ENCODE data around the gene TNRC18. TPM values are rescaled to one million over a fixed set of nuclear protein-coding genes. Genes with fewer than 3 reads are reported as not detected.

TNRC18 gene
- total RNA-seq, 1 donor from 2014 or later, result 118 TPM

GRCh38 chr7:5430612-5430947 lies 6.9 kb upstream of the TNRC18 start:
- peak overlapping the region; percentile 83 for H3K4me3 ChIP-seq

GRCh38 chr7:5429857-5430611 lies 6.4 kb upstream of the TNRC18 start:
- no peak for TF ChIP-seq CTCF (IDR thresholded peaks at IDR 0.05)
- Histone ChIP-seq H3K36me3 (no peaks in the 10 kb centered on the region), H3K4me1 (peaks cover 26% of the 10 kb centered on the region), H3K27me3 (no peaks in the 10 kb centered on the region), H3K27ac (peak overlapping the region; percentile 98), H3K9me3 (no peaks in the 10 kb centered on the region), H3K4me3 (peak overlapping the region; percentile 83)
- intact Hi-C loops (cut with DNase I), result no loop called here
- DNase-seq (no peak), ATAC-seq (peak; percentile 5)

More at GRCh38 chr7:5430612-5430947, 6.9 kb upstream of the TNRC18 start:
- DNase-seq (no peak), ATAC-seq (no peak)
- TF ChIP-seq CTCF (IDR thresholded peaks at IDR 0.05), result no peak
- peaks cover 26% of the 10 kb centered on the region for H3K4me1 ChIP-seq
- H3K36me3 ChIP-seq, result no peaks in the 10 kb centered on the region
- H3K9me3 ChIP-seq, result no peaks in the 10 kb centered on the region
- H3K27me3 ChIP-seq, result no peaks in the 10 kb centered on the region
- intact Hi-C loops (cut with DNase I), result no loop called here
- peak overlapping the region; percentile 51 for H3K27ac ChIP-seq

- no peak for TF ChIP-seq CTCF (IDR thresholded peaks at IDR 0.05)
- DNase-seq (peak; percentile 82), ATAC-seq (peak; percentile 9)
- Histone ChIP-seq H3K36me3 (no peaks in the 10 kb centered on the region), H3K4me3 (peak overlapping the region; percentile 83), H3K9me3 (no peaks in the 10 kb centered on the region), H3K27ac (peak overlapping the region; percentile 98), H3K27me3 (no peaks in the 10 kb centered on the region), H3K4me1 (peaks cover 26% of the 10 kb centered on the region)
- intact Hi-C loops (cut with DNase I), result no loop called here
Observed at GRCh38 chr7:5429253-5429856, 5.7 kb upstream of the TNRC18 start.

GRCh38 chr7:5428478-5429252 lies 5.0 kb upstream of the TNRC18 start:
- H3K4me3 ChIP-seq, result peak overlapping the region; percentile 83
- H3K36me3 ChIP-seq, result no peaks in the 10 kb centered on the region
- intact Hi-C loops (cut with DNase I), result no loop called here
- H3K27me3 ChIP-seq, result no peaks in the 10 kb centered on the region
- peak overlapping the region; percentile 98 for H3K27ac ChIP-seq
- H3K4me1 ChIP-seq, result peaks cover 26% of the 10 kb centered on the region
- DNase-seq (peak; percentile 79), ATAC-seq (no peak)
- H3K9me3 ChIP-seq, result no peaks in the 10 kb centered on the region
- peak; percentile 13 for TF ChIP-seq CTCF (IDR thresholded peaks at IDR 0.05)

GRCh38 chr7:5426226-5426475 lies 2.5 kb upstream of the TNRC18 start:
- DNase-seq, result no peak
- ATAC-seq, result no peak
- no peak for TF ChIP-seq CTCF (IDR thresholded peaks at IDR 0.05)
- H3K4me1 ChIP-seq, result peaks cover 26% of the 10 kb centered on the region
- no peaks in the 10 kb centered on the region for H3K36me3 ChIP-seq
- H3K9me3 ChIP-seq, result no peaks in the 10 kb centered on the region
- H3K4me3 ChIP-seq, result peak overlapping the region; percentile 83
- intact Hi-C loops (cut with DNase I), result no loop called here
- H3K27ac ChIP-seq, result peak overlapping the region; percentile 98
- H3K27me3 ChIP-seq, result no peaks in the 10 kb centered on the region

All from upper lobe of right lung (tissue), 1 donor.